Measurements from ENCODE around the gene PXMP2. TPM values are rescaled to one million over a fixed set of nuclear protein-coding genes. Genes with fewer than 3 reads are reported as not detected.

PXMP2 gene
- total RNA-seq (2014; rRNA removed; shearing (Covaris generic)), result 23.0 and 23.5 TPM in 2 replicates
- 27.6 and 36.5 TPM in 2 replicates for polyA plus RNA-seq (2015; cell fraction: cytosol; rRNA removed)
- polyA plus RNA-seq (2015; cell fraction: nucleus; rRNA removed), result 10.2 and 16.6 TPM in 2 replicates

DNA sequence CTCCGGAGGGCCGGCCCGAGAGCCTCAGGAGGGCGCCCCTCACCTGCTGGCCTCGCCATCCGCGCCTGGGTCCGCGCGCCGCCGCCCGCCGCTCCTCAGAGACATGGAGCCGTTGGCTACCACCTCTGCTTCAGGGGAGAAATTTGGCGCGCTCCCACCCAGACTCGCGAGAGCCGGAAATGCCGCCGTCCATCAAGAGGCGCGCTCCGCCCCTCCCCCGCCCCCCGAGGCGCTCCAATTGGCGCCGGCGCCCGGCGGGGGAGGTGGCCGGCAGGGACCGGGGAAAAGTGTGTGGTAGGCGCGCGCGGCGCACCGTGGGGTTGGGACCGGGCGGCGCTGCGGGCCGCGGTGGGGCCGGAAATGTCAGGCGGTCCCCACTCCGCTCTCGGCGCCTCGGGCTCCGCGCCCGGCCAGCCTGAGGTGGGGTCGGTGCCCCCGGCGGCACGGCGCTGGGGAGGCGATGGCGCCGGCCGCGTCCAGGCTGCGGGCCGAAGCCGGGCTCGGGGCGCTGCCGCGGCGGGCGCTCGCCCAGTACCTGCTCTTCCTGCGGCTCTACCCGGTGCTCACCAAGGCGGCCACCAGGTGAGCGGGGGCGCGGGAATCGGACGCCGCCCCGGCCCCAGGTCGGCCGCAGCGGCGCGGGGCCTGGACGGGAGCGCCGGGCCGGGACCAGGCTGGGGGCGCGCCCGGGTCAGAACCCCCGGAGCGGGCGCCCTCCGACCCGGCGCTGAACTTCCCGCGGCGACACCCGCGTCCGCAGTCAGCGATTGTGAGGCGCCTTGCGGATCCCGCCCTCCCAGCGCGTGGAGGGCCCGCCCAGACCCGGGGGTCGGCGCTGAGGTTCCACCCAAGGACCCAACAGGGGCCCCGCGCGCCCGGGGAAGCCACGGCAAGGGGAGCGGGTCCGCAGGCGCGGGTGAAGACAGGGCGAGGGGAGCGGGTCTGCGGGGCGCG lies at the start of gene PXMP2, which contains the start of gene POLE:
Gene PXMP2 (plus strand): TSS at position 377 of the 954 bp plus-strand sequence. CDS start 84 bp downstream, at position 461.
Gene POLE (minus strand): TSS at position 132 of the 954 bp plus-strand sequence. CDS start 27 bp downstream, at position 105.
- in situ Hi-C loops (cut with HindIII; ENCODE audit: low pct_unique_long_range_greater_than_20kb, low sequenced_read_pairs), result no loop called here
- DNase-seq (ENCODE audit: low read depth, low spot score), result peak; percentile 93

DNA sequence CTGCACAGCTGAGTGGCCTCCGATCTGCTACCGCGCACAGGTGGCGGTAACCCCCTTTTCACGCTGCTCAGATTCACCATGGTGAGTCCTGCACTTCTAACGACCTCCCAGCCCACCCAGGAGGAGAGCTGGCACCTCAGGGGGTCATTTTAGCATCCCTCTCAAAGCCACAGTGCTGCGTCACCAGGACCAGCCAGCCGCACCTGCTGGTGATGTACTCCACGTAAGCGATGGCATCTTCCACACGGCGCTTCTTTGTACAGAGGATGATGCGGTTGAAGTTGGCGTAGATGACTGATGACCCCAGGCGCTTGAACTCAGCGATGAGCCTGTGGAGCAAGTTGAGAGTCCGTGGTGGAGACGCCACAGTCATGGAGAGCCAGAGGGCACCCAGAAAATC lies 49.6 kb upstream of the PXMP2 start:
- DNase-seq (ENCODE audit: low read depth, low spot score), result no peak
- in situ Hi-C loops (cut with HindIII; ENCODE audit: low pct_unique_long_range_greater_than_20kb, low sequenced_read_pairs), result no loop called here

DNA sequence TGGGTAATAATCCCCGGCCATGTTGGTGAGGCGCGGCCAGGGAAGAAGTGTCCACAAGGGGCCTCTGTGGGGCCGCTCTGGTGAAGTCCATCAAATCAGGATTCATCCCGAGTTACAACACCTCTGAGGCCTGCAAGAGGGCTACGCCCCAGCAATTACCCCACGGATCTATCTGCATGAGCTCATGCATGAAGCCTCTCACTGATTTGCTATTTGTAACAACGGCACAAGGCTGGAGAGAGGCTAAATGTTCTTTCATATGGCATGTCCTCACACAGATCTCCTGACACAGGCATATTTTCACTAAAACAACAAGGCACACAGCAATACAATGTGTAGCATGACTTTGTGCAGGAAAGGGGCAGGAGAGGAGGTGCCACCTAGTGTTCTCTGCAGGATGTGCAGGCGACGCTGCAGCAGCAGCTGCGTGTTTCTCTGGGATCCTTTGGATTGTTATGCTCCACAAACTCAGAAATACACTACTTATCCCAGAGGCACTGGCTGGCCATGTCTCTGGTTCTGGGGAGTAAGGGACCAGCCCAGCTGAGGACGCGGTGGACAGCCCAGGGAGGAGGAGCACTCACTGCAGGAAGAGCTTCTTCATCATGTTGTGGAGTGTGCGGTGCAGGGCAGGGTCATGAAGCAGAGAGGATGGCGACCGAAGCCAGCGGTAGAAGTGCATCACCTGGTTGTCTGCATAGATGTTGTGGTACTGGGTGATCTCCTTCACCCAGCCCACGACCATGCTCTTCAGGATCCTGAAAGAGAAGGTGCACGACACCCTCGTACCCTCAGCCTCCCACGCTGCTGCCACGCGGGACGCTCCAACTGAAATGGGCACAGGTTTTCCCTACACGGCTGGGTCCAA lies 48.6 kb upstream of the PXMP2 start:
- DNase-seq (ENCODE audit: low read depth, low spot score), result peak; percentile 78
- in situ Hi-C loops (cut with HindIII; ENCODE audit: low pct_unique_long_range_greater_than_20kb, low sequenced_read_pairs), result no loop called here

DNA sequence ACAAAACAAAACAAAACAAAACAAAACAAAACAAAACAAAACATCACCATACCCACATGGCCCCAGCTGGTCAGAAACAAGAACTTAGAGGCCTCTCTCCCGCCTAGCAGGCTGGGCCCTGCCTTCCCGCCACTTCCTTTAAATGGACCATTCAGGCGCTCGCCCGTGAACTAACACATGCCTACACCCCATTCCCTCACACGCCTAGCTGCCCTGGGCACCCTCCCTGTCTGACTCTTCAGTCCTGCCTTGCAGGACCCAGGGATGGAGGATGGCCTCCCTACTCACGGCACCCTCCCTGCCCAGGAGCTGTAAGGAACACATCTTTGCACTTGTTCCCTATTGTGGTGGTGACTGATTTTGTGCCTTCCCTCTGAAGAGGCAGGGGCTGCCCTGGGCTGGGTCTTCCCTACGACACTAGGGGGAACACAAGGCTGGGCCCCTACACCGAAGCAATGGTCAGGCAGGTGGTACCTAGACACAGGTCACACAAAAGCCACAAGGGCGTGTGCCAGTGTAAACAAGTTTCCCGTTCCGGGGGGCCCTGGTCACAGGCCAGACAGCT lies 47.3 kb upstream of the PXMP2 start:
- in situ Hi-C loops (cut with HindIII; ENCODE audit: low pct_unique_long_range_greater_than_20kb, low sequenced_read_pairs), result no loop called here
- DNase-seq (ENCODE audit: low read depth, low spot score), result no peak

DNA sequence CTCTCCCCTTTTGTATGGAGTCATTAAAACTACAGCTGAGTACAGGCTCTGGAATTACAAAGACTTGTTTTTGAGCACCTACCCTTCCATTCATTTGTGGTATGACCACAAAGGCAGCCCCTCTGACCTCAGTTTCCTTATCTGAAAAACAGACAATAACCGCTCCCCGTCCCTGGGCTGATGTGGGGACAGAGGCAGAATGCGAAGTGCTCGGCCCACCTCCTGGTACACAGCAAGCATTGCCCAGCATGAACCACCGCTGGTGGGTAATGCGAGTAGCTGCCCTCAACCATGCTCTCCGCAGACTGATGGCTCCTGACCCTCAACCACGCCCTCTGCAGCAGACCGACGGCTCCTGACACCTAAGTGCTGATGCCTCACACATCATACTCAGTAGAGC lies 46.5 kb upstream of the PXMP2 start:
- DNase-seq (ENCODE audit: low read depth, low spot score), result no peak
- in situ Hi-C loops (cut with HindIII; ENCODE audit: low pct_unique_long_range_greater_than_20kb, low sequenced_read_pairs), result no loop called here

DNA sequence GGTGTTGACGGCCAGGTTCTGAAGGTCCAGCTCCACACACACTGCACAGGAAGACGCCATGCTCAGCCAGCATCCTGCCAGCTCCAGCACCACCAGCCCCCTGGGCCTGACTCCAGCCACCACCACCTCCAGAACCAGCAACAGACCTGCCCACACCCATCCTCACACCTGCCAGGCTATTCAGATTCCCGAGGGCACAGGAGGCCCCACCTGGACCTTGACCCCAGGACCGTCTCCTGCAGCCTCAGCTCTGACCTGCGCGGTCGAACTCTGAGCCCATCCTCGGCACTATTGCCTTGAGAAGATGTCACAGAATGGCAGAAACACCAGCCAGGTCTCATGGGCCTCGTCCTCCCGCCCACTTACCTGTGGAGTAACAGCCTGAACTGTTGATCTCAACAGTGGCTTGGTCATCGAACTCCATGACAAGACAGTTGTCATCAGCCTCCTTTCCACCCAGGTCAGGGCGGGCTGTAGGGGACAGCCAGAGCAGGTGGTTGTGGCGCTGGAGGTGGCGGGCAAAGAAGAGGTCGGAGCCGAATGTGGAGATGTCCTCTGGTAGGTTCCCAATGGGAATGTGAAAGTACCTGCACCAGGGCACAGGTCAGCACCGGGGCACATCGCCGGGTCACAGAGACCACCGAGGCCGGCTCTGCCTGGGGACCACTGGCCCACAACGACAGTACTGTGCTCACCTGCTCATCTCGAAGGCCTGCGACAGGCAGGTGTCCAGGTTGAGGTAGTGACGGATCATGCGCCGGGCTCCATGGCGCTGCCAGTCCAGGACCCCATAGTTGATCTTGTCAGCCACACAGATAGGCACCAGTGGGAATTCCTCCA lies 45.4 kb upstream of the PXMP2 start:
- no peak for DNase-seq (ENCODE audit: low read depth, low spot score)
- in situ Hi-C loops (cut with HindIII; ENCODE audit: low pct_unique_long_range_greater_than_20kb, low sequenced_read_pairs), result no loop called here

DNA sequence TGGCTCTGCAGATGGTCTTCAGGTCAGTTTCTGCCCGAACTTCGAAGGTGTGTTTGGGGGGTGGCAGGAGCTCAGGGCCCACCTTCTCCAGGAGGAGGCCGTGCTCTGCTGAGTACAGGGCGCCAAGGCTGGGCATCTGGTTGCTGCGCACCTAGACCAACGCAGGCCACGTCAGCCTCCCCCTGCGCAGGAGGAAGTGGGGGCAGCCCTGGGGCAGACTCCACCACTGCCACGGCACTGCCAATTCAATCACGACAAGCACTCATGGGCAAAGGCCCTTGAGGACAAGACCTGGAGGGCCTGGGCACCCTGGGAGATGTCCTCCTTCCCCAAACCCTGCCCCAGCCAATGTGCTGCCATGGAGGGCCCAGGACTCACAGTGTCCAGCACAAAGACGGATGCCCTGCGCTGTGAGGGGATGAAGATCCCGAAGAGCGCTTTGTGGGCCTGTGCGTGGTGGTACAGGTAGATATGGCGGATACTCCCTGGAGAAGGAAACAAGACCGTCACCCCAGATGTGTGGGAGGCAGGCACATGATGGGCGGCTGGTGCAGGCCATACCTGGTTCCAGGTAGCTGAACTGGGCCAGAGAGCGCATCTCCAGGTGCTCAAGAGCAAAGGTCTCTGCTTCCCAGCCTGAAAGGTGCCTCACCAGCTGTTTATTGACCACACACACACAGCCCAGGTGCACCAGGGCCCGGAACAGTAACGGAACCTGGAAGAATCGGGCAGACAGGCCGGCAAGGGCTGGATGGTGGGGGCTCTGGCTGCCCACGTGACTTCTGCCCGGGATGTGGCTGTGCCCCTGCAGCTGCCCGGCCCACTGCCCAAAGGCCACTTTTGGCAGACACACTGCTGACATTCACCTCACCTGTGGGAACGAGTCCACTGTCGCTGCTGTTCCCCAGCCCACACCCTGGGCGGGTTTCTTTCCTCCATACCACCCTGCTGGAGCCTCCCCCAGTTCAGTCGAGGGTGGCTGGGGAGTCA lies 44.2 kb upstream of the PXMP2 start:
- no peak for DNase-seq (ENCODE audit: low read depth, low spot score)
- in situ Hi-C loops (cut with HindIII; ENCODE audit: low pct_unique_long_range_greater_than_20kb, low sequenced_read_pairs), result no loop called here

DNA sequence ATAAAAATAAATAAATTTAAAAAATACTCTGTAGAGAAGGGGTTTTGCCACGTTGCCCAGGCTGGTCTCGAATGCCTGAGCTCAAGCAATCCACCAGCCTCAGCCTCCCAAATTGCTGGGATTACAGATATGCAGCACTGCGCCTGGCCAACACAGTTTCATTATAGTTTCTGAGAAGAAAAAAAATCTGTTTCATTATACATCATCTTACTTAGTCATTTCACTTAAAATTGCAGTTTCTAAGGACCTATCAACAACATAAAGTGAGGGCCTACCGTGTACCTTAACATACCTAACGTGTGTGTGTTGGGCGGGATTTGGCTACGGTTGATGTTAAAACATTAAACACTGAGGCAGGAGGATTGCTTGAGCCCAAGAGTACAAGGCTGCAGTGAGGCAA lies 40.5 kb upstream of the PXMP2 start:
- in situ Hi-C loops (cut with HindIII; ENCODE audit: low pct_unique_long_range_greater_than_20kb, low sequenced_read_pairs), result no loop called here
- DNase-seq (ENCODE audit: low read depth, low spot score), result no peak

DNA sequence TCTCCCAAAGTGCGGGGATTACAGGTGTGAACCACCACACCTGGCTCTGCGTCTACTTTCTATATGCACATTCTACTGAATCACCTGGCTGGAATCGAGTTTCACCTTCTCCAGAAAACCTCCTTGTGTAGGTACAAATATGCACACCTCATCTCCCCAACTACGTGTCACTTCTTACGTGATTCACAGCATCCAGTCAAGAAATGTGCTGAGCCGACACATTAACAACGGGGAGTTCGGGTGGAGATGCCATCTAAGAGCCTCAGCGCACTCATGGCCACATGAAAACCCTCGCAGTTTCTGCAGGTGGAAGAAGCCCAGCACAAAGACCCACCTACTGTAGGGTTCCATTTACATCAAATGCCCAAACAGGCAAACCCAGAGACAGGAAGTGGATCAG lies 39.5 kb upstream of the PXMP2 start:
- in situ Hi-C loops (cut with HindIII; ENCODE audit: low pct_unique_long_range_greater_than_20kb, low sequenced_read_pairs), result no loop called here
- no peak for DNase-seq (ENCODE audit: low read depth, low spot score)

DNA sequence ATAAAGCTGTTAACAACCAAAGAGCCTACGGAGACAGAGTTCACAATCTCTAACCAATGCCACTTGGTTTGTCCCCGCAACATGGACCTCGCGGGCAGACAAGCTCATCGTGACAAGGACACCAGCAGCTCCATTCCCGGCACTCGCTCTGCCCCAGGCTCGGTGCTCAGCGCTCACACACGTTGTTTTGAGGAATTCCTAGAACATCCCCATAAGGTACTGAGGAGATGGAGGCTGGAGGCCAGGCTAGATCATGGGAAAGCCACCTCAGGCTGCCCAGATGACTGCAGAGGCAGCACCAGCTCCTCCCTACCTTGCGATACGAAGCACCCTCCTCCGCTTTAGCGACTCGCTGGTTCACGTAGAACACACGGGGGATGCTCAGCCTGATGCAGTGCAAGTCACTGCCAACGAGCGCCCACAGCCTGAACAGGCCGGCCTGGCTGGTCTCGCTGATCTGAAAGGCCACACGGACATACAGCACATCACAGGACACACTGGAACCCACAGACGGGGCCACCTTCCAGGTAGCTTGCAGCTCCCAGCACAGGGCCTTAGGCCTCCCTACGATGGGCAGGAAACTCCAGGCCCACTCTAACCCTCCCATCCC lies 38.7 kb upstream of the PXMP2 start:
- no peak for DNase-seq (ENCODE audit: low read depth, low spot score)

DNA sequence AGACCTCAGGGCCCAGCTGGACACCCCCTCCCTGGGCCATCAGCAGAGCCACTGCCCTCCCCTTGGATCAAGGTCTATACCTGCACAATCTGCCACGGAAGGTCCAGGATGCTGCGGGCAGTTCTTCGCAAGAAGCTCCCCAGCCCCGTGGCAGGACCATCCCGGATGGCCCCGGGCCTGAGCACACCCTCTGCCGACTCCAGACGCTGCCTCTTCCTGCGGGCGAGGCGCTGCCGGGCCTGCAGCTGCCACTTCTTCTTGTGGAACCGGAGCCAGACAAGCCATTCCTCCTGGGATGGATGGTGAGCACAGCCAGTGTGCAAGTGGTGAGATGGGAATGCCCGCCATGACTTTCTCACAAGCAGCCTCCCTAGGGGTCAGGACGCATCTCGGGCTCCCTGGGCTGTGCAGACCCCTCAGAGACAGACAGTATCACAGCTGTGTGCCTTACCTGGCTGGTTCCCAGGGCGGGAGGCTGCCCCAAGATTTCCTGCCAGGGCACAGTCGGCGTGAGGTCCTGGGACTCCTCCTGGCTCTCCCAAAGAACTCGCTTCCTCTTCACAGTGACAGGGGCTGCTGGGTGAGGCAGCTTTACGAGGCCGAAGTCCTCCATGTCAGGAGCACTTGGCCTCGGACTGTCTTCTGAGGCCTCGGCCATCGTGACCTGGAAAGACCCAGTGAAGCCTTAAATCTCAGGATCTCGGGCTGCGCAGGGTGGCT lies 38.0 kb upstream of the PXMP2 start:
- DNase-seq (ENCODE audit: low read depth, low spot score), result no peak
- in situ Hi-C loops (cut with HindIII; ENCODE audit: low pct_unique_long_range_greater_than_20kb, low sequenced_read_pairs), result no loop called here

More for the DNA sequence above, 38.7 kb upstream of the PXMP2 start:
- in situ Hi-C loops (cut with HindIII; ENCODE audit: low pct_unique_long_range_greater_than_20kb, low sequenced_read_pairs), result no loop called here

DNA sequence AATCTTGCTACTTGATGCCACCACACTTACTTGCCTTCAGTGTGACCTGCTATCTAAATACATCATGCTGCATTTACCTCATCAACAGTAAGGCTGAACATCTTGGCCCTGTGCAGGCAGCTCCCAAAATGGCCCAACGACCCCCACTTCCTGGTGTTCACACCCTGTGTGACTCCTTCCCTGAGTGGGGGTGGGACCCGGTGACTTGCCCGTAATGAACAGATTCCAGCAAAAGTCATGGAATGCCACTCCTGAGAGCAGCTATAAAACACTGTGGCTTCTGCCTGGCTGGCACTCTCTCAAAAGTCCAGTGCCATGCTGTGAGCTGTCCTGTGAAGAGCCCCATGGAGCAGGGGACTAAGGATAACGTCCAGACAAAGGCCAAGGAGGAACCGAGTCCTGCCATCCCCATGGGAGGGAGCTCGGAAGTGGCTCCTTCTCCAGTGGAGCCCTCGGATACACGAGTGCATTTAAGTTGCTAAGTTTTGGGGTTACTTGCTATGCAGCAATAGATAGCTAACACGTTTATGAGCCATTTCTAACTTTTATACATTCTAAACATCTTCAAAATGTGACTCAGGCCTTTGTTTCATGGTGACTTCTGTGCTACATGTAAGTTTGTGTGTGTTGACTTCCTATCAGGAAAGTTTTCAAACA lies 35.8 kb upstream of the PXMP2 start:
- DNase-seq (ENCODE audit: low read depth, low spot score), result no peak
- in situ Hi-C loops (cut with HindIII; ENCODE audit: low pct_unique_long_range_greater_than_20kb, low sequenced_read_pairs), result no loop called here

DNA sequence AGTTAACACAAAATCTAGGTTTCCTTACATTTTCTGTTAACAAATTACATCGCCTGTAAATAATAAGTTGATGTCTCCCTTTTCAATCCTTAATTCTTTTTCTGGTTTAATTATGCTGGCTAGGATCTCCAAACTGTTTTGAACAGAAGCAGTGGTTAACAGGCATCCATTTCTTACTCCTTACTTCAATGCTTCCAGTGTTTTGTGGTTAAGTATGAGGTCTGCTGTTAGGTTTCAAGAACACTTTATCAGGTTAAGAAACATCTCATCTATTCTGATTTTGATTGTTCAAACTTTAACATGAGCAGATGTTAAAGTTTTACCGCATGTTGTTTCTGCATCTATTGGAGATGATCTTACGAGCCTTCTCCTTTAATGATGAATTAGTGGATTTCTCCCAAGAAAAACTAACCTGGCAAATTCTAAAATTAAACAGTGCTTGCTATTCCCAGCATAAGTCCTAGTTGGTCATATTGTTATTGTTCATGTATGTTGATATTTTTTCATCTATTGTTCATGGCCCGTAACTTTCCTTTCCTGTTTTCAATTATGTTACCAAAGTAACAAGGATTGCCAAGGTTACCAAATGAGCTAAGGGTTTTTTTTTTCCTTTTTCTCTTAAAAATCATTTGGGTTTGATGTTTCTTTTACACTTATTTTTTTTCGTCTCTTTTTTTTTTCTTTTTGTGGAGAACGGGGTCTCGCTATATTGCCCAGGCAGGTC lies 33.7 kb upstream of the PXMP2 start:
- no peak for DNase-seq (ENCODE audit: low read depth, low spot score)
- in situ Hi-C loops (cut with HindIII; ENCODE audit: low pct_unique_long_range_greater_than_20kb, low sequenced_read_pairs), result no loop called here

Measured in SK-MEL-5 (cell line).